Urothelium cell line (cell line): ENCODE measurements around the gene MTMR11.
A peak's percentile ranks its signal among the peaks of the same experiment; 100 is the strongest.

Experiments
- DNase-seq: peaks from one replicate; pipeline ENCODE4 v3.0.0; 2011; ENCODE audit warnings: low spot score, mixed read lengths
- FAIRE-seq: peaks from 2 replicates; lab custom pipeline; 2011; peaks lifted over from hg19 to GRCh38; lab: Jason Lieb, UNC

MTMR11 gene

DNA sequence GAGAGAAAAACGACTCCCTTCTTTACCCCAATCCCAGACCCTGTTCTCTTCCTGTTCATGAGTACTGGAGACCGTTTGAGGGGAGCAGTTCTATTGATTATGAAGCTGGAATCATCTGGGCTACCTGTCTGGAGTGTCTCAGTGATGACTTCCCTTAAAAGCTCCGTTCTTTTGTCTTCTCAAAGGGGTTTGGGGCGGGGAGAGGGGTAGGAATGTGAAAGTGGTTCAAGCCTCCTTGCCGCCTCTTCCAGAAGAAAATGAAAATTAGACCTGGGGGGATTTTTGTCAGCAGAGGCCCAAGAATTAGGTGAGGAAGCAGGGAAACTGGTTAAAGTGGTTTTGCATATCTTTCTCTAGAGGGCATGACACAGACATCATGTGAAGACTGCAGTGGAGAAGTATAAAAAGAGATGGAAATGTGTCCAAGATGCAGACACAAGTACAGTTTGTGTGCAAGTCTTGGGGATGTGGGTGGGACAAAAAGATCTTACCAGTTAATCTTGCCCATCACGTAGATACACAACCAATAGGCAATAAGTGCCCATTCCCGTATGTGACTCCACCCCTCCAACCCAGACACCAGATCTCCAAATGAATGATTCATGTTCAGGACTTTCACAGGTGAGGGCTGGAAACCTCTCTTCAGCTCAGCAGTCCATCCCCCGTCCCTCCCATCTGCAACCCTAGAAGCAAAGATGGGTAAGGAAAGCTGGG, 470 bp upstream of the MTMR11 start:
- FAIRE-seq (no peak), DNase-seq (peak; percentile 76)

DNA sequence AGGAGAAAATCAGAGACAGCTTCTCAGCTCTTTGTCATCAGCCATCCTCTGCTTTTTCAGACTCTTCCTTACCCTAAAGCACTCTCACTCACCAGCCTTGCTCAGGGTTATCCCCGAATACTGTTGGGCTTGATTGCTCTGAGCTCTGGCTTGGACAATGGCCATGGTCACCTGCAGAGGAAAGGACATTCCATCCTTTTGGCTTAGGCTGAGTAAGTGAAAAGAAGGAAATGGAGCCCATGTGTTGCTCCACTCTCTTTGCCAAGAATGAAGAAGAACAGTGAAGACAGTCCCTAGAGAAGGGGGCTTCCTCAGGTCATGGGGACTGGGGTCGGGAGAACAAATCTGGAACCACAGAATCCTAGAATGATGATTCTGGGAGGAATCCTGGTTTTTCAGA, 2.3 kb downstream of the MTMR11 start:
- DNase-seq: no peak
- no peak for FAIRE-seq

DNA sequence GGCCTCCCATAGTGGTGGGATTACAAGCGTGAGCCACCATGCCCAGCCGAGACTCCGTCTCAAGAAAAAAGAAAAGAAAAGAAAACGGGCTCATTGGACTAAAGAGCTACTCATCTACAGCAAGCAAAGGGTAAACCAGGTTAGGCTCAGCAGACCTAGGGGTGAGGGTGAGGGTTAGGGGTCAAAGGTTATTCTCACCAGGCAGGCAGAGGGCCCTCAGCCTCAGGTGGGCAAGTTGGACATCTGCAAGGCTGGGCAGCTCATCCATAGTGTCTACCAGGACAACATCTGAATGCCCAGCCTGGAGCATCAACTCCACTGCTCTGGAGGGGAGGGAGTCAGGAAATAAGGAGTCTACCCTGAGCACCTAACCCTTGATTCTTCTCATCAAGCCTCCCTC, 3.5 kb downstream of the MTMR11 start:
- DNase-seq (no peak), FAIRE-seq (no peak)

DNA sequence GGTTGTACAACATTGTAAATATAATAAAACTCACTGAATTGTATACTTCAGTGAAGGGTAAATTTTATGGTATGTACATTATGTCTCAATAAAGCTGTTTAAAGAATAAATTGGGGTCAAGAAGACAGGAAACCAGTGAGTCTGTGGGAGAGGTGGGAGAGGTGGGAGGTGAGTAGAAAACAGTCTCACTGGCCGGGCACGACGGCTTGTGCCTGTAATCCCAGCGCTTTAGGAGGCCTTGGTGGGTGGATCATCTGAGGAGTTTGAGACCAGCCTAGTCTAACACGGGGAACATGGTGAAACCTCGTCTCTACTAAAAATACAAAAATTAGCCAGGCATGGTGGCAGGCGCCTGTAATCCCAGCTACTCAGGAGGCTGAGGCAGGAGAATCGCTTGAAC, 4.2 kb downstream of the MTMR11 start:
- FAIRE-seq (no peak), DNase-seq (no peak)

DNA sequence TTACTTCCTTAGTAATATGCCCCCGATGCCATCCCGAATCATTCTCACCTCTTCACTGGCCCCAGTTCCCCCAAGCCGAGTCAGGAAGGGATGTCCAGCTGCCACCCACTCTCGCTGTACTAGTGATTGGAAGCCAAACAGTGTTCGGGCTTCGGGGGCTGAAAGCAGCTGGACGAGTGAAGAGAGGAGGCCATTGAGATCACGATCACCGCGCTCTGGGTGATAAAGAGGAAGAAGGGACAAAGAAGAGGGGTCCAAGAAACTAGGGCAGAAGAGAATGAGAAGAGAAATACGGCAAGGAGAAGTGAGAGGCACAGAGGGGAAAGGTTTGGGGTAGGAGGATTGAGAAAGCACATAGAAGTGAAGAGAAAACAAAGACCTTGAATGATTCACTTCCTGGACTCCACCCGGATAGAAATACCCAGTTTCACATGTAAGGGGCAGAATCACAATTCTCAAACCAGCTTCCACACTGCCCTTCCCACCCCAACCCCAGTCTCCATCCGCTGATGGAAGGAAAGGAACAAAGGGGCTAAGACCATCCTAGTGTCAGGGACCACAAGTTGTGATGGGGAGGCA, 5.4 kb downstream of the MTMR11 start:
- DNase-seq: no peak
- no peak for FAIRE-seq

DNA sequence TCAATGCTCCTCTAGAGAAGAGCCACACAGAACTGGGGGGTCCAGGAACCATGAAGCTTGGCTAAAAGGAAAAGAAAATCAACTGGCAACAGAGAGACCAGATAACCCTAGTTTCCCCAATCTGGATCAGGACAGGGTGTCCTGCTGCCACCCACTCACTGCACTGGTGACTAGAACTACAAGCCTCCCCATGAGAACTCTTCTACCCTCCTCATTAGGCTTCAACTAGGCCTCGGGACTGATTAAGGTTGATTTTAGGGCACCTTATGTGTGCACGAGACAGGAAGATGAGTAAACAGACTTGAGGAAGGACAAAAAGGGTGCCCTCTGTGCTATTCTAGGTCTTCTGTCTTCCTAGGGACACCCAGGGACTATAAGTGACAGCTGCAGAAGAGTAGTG, 6.8 kb downstream of the MTMR11 start:
- FAIRE-seq (no peak), DNase-seq (no peak)

DNA sequence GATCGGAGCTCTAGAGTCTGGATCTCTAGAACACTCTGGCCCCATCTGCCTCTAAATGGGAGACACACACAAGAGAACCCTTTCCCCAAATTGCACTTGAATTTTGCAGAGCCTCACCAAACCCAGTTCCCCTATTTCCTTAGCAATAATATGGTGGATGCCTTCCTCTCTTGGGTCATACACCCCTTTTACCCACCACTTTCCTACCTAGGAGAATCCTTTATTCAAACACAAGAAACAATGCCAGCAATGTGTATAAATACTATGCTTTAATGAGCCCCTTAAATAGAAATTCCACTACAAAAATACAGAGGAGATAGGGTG, 8.3 kb downstream of the MTMR11 start:
- no peak for FAIRE-seq
- DNase-seq: no peak

GRCh38 chr1:149927563-149928400, 8.9 kb downstream of the MTMR11 start, which contains the start of gene SF3B4:
Gene SF3B4 (minus strand): TSS chr1:149927803. CDS start chr1:149927759, 44 bp downstream.
- no peak for FAIRE-seq
- peak; percentile 94 for DNase-seq

- DNase-seq (no peak), FAIRE-seq (peak; percentile 58)
Measured at GRCh38 chr1:149927056-149927562, 9.6 kb downstream of the MTMR11 start.

- FAIRE-seq (no peak), DNase-seq (no peak)
Measured at GRCh38 chr1:149926296-149926695, 10.4 kb downstream of the MTMR11 start.

GRCh38 chr1:149925751-149926150, 10.9 kb downstream of the MTMR11 start:
- FAIRE-seq: no peak
- no peak for DNase-seq

DNA sequence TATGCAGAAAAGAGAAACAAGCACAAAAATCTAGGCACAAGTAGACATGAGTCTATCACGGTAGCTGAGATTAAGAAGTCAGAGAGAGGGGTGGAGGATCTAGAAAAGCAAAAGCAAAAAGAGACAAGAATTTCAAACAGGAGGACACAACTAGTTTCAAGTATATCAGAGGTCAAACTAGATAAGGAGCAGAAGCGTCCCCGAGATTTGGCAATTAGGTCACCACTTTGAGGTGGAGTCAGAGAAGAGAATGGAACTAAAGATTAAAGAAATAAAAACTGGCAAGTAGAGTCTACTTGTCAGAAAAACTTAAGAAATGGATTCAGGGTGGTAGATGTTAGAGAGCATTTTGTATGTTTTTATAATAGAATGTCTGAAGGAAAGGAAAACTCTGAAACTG, 11.3 kb downstream of the MTMR11 start:
- DNase-seq (no peak), FAIRE-seq (no peak)

GRCh38 chr1:149923626-149924025, 13.1 kb downstream of the MTMR11 start:
- FAIRE-seq: no peak

DNA sequence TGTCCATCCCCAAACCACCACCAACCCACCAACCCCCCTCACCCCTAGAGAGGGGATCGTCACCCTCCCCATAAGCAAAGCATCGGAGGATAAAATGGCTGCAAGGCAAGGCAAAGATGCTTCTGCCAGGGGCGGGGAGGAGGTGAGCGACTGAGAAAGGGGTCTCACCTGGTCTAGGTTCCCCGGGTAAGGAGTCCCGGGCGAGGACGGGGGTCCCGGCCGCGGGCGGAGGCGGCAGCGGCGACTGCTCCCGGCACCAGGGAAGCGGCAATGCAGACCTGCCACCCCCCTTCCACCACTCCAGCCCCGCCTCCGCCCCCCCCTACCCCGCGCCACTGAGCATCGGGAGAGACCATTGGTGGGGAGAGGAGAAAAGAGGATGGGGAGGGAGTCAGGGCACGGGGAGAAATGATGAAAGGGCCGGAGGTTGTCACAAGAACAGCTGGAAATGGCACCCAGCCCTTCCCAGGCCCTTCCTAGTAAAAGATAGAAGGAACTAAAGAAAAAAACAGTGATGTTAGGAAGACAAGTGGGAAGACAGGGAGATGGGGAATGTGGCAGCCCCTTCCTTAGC, 19.0 kb downstream of the MTMR11 start, which contains the start of gene SV2A:
TSS of gene SV2A (minus strand) at position 274 of the 574 bp plus-strand sequence. CDS start 4,004 bp downstream, outside the sequence.
- DNase-seq (peak; percentile 87), FAIRE-seq (no peak)

More at GRCh38 chr1:149923626-149924025, 13.1 kb downstream of the MTMR11 start:
- DNase-seq: no peak

GRCh38 chr1:149916898-149917252, 19.8 kb downstream of the MTMR11 start:
- no peak for FAIRE-seq

DNA sequence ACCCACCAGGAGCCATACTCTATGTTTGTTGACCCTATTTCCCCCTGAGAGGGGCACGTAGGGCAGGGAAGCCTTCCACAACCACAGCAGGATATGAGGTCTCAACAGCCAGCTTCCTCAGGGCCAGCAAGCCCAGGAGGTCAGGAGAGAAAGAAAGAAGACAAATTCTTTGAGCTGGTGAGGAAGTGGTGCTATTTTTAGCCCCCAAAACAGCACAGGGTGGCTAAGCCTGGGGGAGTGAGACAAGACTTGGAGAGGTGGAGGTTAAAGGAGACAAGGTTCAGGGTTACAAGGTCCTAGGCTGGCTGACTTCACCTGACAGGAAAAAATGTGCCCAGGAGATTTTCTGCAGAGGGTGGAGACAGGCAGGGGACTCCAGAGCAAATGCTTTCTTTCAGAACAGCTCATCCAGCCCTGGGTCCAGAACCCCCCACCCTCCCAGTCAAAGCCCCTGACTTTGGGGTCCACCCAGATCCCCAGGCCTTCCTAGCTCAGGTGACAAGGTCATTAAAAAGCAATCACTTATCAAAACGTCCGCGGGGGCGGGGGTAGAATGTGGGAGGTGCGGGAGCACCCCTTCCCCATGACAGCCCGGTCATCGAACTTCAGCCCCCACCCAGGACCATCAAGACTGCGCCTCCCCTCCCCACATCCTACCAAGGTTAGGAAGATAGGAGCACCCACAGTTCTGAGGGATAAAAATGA, 20.3 kb downstream of the MTMR11 start:
- no peak for FAIRE-seq
- no peak for DNase-seq

More at GRCh38 chr1:149916898-149917252, 19.8 kb downstream of the MTMR11 start:
- no peak for DNase-seq

DNA sequence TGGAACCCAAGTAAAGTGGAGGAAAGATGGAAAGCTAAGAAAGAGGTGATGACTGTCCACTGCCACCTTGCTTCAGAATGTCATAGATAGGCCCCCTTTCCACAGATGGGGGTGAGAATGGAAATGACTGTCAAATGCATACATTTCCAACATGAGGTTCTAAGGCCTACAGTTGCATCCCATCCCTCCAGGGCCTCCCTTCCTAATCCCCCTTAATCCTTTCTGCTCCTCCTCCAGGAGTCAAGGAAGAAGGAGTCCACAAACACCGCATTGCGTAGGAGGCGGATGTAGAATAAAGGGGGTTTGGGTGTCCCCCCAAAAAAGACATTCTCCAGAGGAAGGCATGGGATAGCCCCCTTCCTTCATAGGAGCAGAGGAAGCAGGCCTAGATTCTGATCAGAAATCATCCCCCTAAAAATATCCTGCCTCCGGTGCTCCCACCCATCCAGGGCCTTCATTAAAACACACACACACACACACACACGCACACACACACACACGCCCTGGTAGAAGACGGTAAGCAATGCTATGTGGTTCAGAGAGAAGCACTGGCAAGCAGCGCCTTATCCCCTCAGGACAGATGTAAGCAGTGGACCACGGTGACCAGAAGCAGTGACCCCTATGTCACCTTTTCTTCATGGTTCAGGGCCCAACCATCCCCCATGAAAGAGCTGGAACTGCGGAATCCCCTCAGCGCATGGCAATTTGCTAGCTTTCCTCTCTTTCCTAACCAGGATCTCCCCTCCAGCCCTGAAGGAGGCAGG, 21.1 kb downstream of the MTMR11 start:
- no peak for FAIRE-seq

DNA sequence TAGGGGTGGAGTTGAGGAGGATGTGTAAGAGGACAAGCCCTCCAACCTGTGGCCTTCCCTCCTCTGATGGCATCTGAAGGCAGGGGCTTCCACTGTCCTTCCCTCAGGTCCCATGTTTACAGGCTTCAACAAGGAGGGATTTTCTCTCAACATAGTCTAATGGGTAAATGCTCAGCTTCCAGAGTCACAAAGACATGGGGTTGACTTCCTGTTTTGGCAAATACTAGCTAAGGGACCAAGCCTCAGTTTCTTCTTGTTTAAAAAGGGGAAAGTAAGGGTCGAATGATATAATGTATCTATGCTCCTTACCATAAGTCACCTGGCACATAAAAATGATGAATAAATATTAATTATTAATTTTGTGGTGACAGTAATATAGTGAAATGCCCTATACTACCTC, 22.1 kb downstream of the MTMR11 start:
- FAIRE-seq (no peak), DNase-seq (no peak)

More for the DNA sequence above, 21.1 kb downstream of the MTMR11 start:
- no peak for DNase-seq

- DNase-seq: no peak
- no peak for FAIRE-seq
Measured at GRCh38 chr1:149906570-149907075, 30.1 kb downstream of the MTMR11 start.
